Small intestine (tissue), 7 donors: ENCODE results near the gene PIGX. TPM values are rescaled to one million over a fixed set of nuclear protein-coding genes. Genes with fewer than 3 reads are reported as not detected.

Experiments
- DNase-seq, 2 donors: peaks; one replicate each; pipeline versions ENCODE4 v3.0.0 to v3.0.0-alpha.2; 2013
- FAIRE-seq: peaks from 2 replicates; lab custom pipeline; 2012; peaks lifted over from hg19 to GRCh38; lab: Jason Lieb, UNC
- H3K27ac ChIP-seq, 3 donors: one replicate each; pipeline ENCODE4 v1.5.1; 2013; ENCODE audit warnings: low read length in 2 of 3, mild to moderate bottlenecking in 2 of 3, control low read depth in 1 of 3, inconsistent platforms in 1 of 3, low read depth in 1 of 3, moderate library complexity in 1 of 3
- H3K27me3 ChIP-seq, 3 donors: one replicate each; pipeline ENCODE4 v1.6.1; 2013; ENCODE audit warnings: low read length in 3 of 3, inconsistent platforms in 1 of 3; ENCODE audit not compliant: control insufficient read depth in 3 of 3, insufficient read depth in 3 of 3
- H3K36me3 ChIP-seq, 3 donors: one replicate each; pipeline ENCODE4 v1.6.1; 2013; ENCODE audit warnings: low read length in 3 of 3, inconsistent platforms in 1 of 3, low read depth in 1 of 3, mild to moderate bottlenecking in 1 of 3, moderate library complexity in 1 of 3; ENCODE audit not compliant: control insufficient read depth in 3 of 3, insufficient read depth in 2 of 3
- H3K4me1 ChIP-seq, 3 donors: one replicate each; pipeline ENCODE4 v1.6.1; 2013; ENCODE audit warnings: low read length in 2 of 3, inconsistent platforms in 1 of 3, low read depth in 1 of 3, mild to moderate bottlenecking in 1 of 3, moderate library complexity in 1 of 3; ENCODE audit not compliant: control insufficient read depth in 3 of 3, insufficient read depth in 2 of 3
- H3K4me3 ChIP-seq, 3 donors: one replicate each; pipeline ENCODE4 v1.5.1; 2013; ENCODE audit warnings: low read length in 3 of 3, control low read depth in 1 of 3, inconsistent platforms in 1 of 3, low read depth in 1 of 3, mild to moderate bottlenecking in 1 of 3, moderate library complexity in 1 of 3
- H3K9me3 ChIP-seq, 2 donors: one replicate each; pipeline ENCODE4 v1.6.1; 2013; ENCODE audit warnings: low read depth in 1 of 2, low read length in 1 of 2; ENCODE audit not compliant: control insufficient read depth in 2 of 2, insufficient read depth in 1 of 2
- WGBS, 3 donors: extraction: QIAGEN DNeasy Blood & Tissue Kit; methylation state at CpG; one replicate each; pipeline ENCODE4 v1.1.7; 2013; 5-methylcytosine and 5-hydroxymethylcytosine counted together
- polyA plus RNA-seq, 4 donors: library from polyadenylated mRNA; stranded (reverse) in 3 of 4; unstranded in 1 of 4; fragments of 200-250 nt in 3 of 4; fragments of 120-200 nt in 1 of 4; gene quantifications; one replicate each; pipeline versions ENCODE4 v1.2.1 to v1.2.3, GENCODE V29; 2013
- donor health status: healthy with polysubstance abuse.
- donor health status: control.
- donor health status: control.
- donor health status: Bipolar disorder and iron deficiency.
- donor health status: healthy.

PIGX gene
- polyA plus RNA-seq, 4 donors = 11.9 to 26.6 (median 13.2) TPM

GRCh38 chr3:196756732-196757131 lies 44.6 kb downstream of the PIGX start:
- no peak overlapping the region for H3K27ac ChIP-seq
- WGBS, 3 donors = 73 to 95% (median 85%) methylated on average over 4 of the region's 4 CpGs
- FAIRE-seq (no peak), DNase-seq (no peak)
- peaks cover 0 to 20% of the 10 kb centered on the region in 2 donors for H3K9me3 ChIP-seq
- H3K36me3 ChIP-seq = peaks cover 0 to 40% (median 2%) of the 10 kb centered on the region in 3 donors
- H3K4me1 ChIP-seq = peaks cover 0 to 3% (median 2%) of the 10 kb centered on the region in 3 donors
- no peak overlapping the region for H3K4me3 ChIP-seq
- no peaks in the 10 kb centered on the region for H3K27me3 ChIP-seq

GRCh38 chr3:196757876-196758739 lies 45.9 kb downstream of the PIGX start:
- Histone ChIP-seq H3K4me3 (no peak overlapping the region), H3K9me3 (peaks cover 0 to 23% of the 10 kb centered on the region in 2 donors), H3K36me3 (peaks cover 0 to 31% (median 2%) of the 10 kb centered on the region in 3 donors), H3K27ac (no peak overlapping the region), H3K27me3 (no peaks in the 10 kb centered on the region), H3K4me1 (peaks cover 0 to 3% (median 2%) of the 10 kb centered on the region in 3 donors)
- FAIRE-seq (no peak), DNase-seq (no peak)
- 82 to 94% (median 86%) methylated on average over 9 of the region's 9 CpGs for WGBS, 3 donors

- Histone ChIP-seq H3K4me3 (no peak overlapping the region), H3K27ac (no peak overlapping the region), H3K27me3 (no peaks in the 10 kb centered on the region), H3K4me1 (no peaks in the 10 kb centered on the region), H3K9me3 (peaks cover 0 to 9% of the 10 kb centered on the region in 2 donors), H3K36me3 (peaks cover 0 to 25% (median 0%) of the 10 kb centered on the region in 3 donors)
- DNase-seq (no peak), FAIRE-seq (no peak)
- WGBS, 3 donors = 78 to 96% (median 93%) methylated on average over 7 of the region's 7 CpGs
These were observed 51.0 kb downstream of the PIGX start for GRCh38 chr3:196763179-196763578.

GRCh38 chr3:196765454-196765853 lies 53.3 kb downstream of the PIGX start:
- Histone ChIP-seq H3K27ac (no peak overlapping the region), H3K36me3 (peaks cover 0 to 24% (median 0%) of the 10 kb centered on the region in 3 donors), H3K9me3 (peaks cover 0 to 9% of the 10 kb centered on the region in 2 donors), H3K27me3 (no peaks in the 10 kb centered on the region), H3K4me3 (no peak overlapping the region), H3K4me1 (peaks cover 0 to 2% (median 1%) of the 10 kb centered on the region in 3 donors)
- DNase-seq (no peak), FAIRE-seq (no peak)

GRCh38 chr3:196771067-196771466 lies 58.9 kb downstream of the PIGX start:
- 88 to 100% (median 100%) methylated on average over 1 of the region's 1 CpG for WGBS, 3 donors
- Histone ChIP-seq H3K4me3 (no peak overlapping the region), H3K27ac (no peak overlapping the region), H3K4me1 (peaks cover 2 to 12% (median 7%) of the 10 kb centered on the region in 3 donors), H3K9me3 (peaks cover 0 to 6% of the 10 kb centered on the region in 2 donors), H3K27me3 (no peaks in the 10 kb centered on the region), H3K36me3 (peaks cover 0 to 11% (median 0%) of the 10 kb centered on the region in 3 donors)
- FAIRE-seq = no peak
- DNase-seq = no peak

- Histone ChIP-seq H3K27me3 (no peaks in the 10 kb centered on the region), H3K27ac (no peak overlapping the region), H3K9me3 (peaks cover 0 to 6% of the 10 kb centered on the region in 2 donors), H3K36me3 (peaks cover 0 to 12% (median 0%) of the 10 kb centered on the region in 3 donors), H3K4me1 (peaks cover 2 to 12% (median 7%) of the 10 kb centered on the region in 3 donors), H3K4me3 (no peak overlapping the region)
- 84 to 94% (median 90%) methylated on average over 4 of the region's 4 CpGs for WGBS, 3 donors
- FAIRE-seq (no peak), DNase-seq (no peak)
These were observed 59.9 kb downstream of the PIGX start for GRCh38 chr3:196772102-196772501.

- Histone ChIP-seq H3K9me3 (peaks cover 0 to 6% of the 10 kb centered on the region in 2 donors), H3K36me3 (peaks cover 0 to 15% (median 0%) of the 10 kb centered on the region in 3 donors), H3K4me1 (peaks cover 2 to 12% (median 7%) of the 10 kb centered on the region in 3 donors), H3K4me3 (no peak overlapping the region), H3K27me3 (no peaks in the 10 kb centered on the region), H3K27ac (no peak overlapping the region)
- FAIRE-seq = no peak
- 81 to 92% (median 91%) methylated on average over 6 of the region's 6 CpGs for WGBS, 3 donors
- no peak for DNase-seq
These were observed 60.7 kb downstream of the PIGX start for GRCh38 chr3:196772897-196773296.

- Histone ChIP-seq H3K27ac (peak overlapping the region in 1 of 3 donors; percentile 7), H3K27me3 (no peaks in the 10 kb centered on the region), H3K4me3 (no peak overlapping the region), H3K9me3 (peaks cover 0 to 6% of the 10 kb centered on the region in 2 donors), H3K36me3 (peaks cover 0 to 6% (median 3%) of the 10 kb centered on the region in 3 donors), H3K4me1 (peaks cover 2 to 12% (median 11%) of the 10 kb centered on the region in 3 donors)
- WGBS, 3 donors = 58 to 62% (median 58%) methylated on average over 5 of the region's 5 CpGs
- no peak for FAIRE-seq
- peak; percentile 52 to 75 for DNase-seq
These were observed 62.1 kb downstream of the PIGX start for GRCh38 chr3:196774191-196774820.
